HCT116 (cell line): ENCODE measurements around the gene CCDC107. TPM values are rescaled to one million over a fixed set of nuclear protein-coding genes. Genes with fewer than 3 reads are reported as not detected.

Source experiments
- ATAC-seq: fragments of 200-7000 bp; cut with Tn5 transposase; 2 replicates; pipeline ENCODE4 v1.9.1; 2020; ENCODE audit warnings: mild to moderate bottlenecking, moderate library complexity
- BruUV-seq: library from RNA; stranded (reverse); fragments of 400-500 nt; replicated peaks from 2 replicates; lab custom pipeline; 2021; lab: Mats Ljungman, UMichigan
- CTCF ChIA-PET: fragments of 300-600 bp; sonication (Branson Sonifier 250); formaldehyde crosslinking; loops from one replicate; lab custom pipeline; 2021; ENCODE audit warnings: antibody characterized with exemption; lab: Charles Lee
- POLR2A ChIA-PET: fragments of 300-600, 350-600 bp; sonication (Branson Sonifier 250); formaldehyde crosslinking; loops from one replicate; lab custom pipeline; 2021; ENCODE audit warnings: antibody characterized with exemption; lab: Charles Lee
- RAD21 ChIA-PET, 2 experiments: fragments of 300-600 bp; sonication (Branson Sonifier 250); formaldehyde crosslinking; loops; one replicate each; lab custom pipeline; 2023; ENCODE audit warnings: low total read pairs in 2 of 2; ENCODE audit not compliant: uncharacterized antibody in 2 of 2, unreplicated experiment in 2 of 2, low non-redundant PET in 1 of 2; lab: Charles Lee
- DNase-seq: peaks from one replicate; pipeline ENCODE4 v3.0.0-alpha.2; 2010; ENCODE audit warnings: low read depth, low spot score
- H2AFZ ChIP-seq: fragments of 200-600 bp; shearing (Covaris generic), sonication (generic); 2 replicates; pipeline ENCODE4 v1.6.1; 2017; ENCODE audit warnings: low read depth, mixed run types, mixed read lengths, antibody characterized with exemption, low read length; ENCODE audit not compliant: poor library complexity, severe bottlenecking
- H3K27ac ChIP-seq: 2 replicates; pipeline ENCODE4 v1.5.1; 2012; ENCODE audit warnings: low read depth, low read length
- H3K27me3 ChIP-seq: fragments of 200-600 bp; sonication (generic); 2 replicates; pipeline ENCODE4 v1.6.1; 2016; ENCODE audit warnings: mixed run types, low read length, mixed read lengths; ENCODE audit not compliant: insufficient read depth
- H3K36me3 ChIP-seq, 2 experiments: fragments of 200-500 bp in 1 of 2; fragments of 200-600 bp in 1 of 2; sonication (Bioruptor generic) in 1 of 2; sonication (generic) in 1 of 2; 2 replicates each; pipeline versions ENCODE4 v1.5.1 to v1.6.1; 2014 to 2016; ENCODE audit warnings: low read length in 2 of 2, inconsistent platforms in 1 of 2, mixed read lengths in 1 of 2, mixed run types in 1 of 2; ENCODE audit not compliant: insufficient read depth in 2 of 2, control insufficient read depth in 1 of 2
- H3K4me1 ChIP-seq, 2 experiments: fragments of 200-600 bp in 1 of 2; sonication (generic) in 1 of 2; 2 replicates each; pipeline versions ENCODE4 v1.5.1 to v1.6.1; 2012 to 2017; ENCODE audit warnings: low read length in 2 of 2, inconsistent platforms in 1 of 2, mild to moderate bottlenecking in 1 of 2, mixed read lengths in 1 of 2, mixed run types in 1 of 2, moderate library complexity in 1 of 2; ENCODE audit not compliant: insufficient read depth in 2 of 2, control insufficient read depth in 1 of 2
- H3K4me2 ChIP-seq: fragments of 200-600 bp; sonication (generic); 2 replicates; pipeline ENCODE4 v1.6.1; 2017; ENCODE audit warnings: mixed run types, low read length, mixed read lengths
- H3K4me3 ChIP-seq, 2 experiments: fragments of 200-600 bp in 1 of 2; sonication (generic) in 1 of 2; replicated peaks in 1 of 2; 2 replicates each; pipeline ENCODE4 v1.5.1; 2011 to 2016; ENCODE audit warnings: low read length in 2 of 2, control low read depth in 1 of 2, low read depth in 1 of 2, mild to moderate bottlenecking in 1 of 2, mixed read lengths in 1 of 2, mixed run types in 1 of 2
- H3K79me2 ChIP-seq: fragments of 200-600 bp; sonication (generic); 2 replicates; pipeline ENCODE4 v1.6.1; 2017; ENCODE audit warnings: mild to moderate bottlenecking, mixed run types, low read length, moderate library complexity, mixed read lengths; ENCODE audit not compliant: insufficient read depth
- H3K9ac ChIP-seq: fragments of 200-600 bp; sonication (generic); 2 replicates; pipeline ENCODE4 v1.6.1; 2016; ENCODE audit warnings: low read length, mixed read lengths
- H3K9me2 ChIP-seq: fragments of 200-600 bp; sonication (generic), shearing (Covaris generic); 2 replicates; pipeline ENCODE4 v1.6.1; 2017; ENCODE audit warnings: mixed run types, mild to moderate bottlenecking, moderate library complexity; ENCODE audit not compliant: insufficient read depth
- H3K9me3 ChIP-seq, 2 experiments: fragments of 200-500 bp in 1 of 2; fragments of 200-600 bp in 1 of 2; sonication (Bioruptor generic) in 1 of 2; sonication (generic) in 1 of 2; 2 replicates each; pipeline ENCODE4 v1.6.1; 2014 to 2017; ENCODE audit warnings: low read length in 2 of 2, mixed read lengths in 2 of 2, inconsistent platforms in 1 of 2, low read depth in 1 of 2, mild to moderate bottlenecking in 1 of 2, mixed run types in 1 of 2, moderate library complexity in 1 of 2; ENCODE audit not compliant: control insufficient read depth in 1 of 2, insufficient read depth in 1 of 2
- H4K20me1 ChIP-seq: fragments of 200-600 bp; sonication (generic), shearing (Covaris generic); 2 replicates; pipeline ENCODE4 v1.6.1; 2017; ENCODE audit warnings: mixed run types, mild to moderate bottlenecking, moderate library complexity; ENCODE audit not compliant: insufficient read depth
- ATF3 ChIP-seq: IDR thresholded peaks from 2 replicates; pipeline ENCODE4 v1.6.1; 2012
- ELF1 ChIP-seq: IDR thresholded peaks from 2 replicates; pipeline ENCODE4 v1.6.1; 2012; ENCODE audit warnings: low read depth, borderline replicate concordance
- EZH2 ChIP-seq: fragments of 200-600 bp; sonication (generic); IDR thresholded peaks from 2 replicates; pipeline ENCODE4 v1.6.1; 2017; ENCODE audit warnings: antibody characterized with exemption, mixed run types
- EZH2phosphoT487 ChIP-seq: fragments of 200-600 bp; IDR thresholded peaks from 2 replicates; pipeline ENCODE4 v1.6.1; 2018; ENCODE audit warnings: antibody characterized with exemption, borderline replicate concordance
- JUND ChIP-seq: IDR thresholded peaks from 2 replicates; pipeline ENCODE4 v1.6.1; 2012
- REST ChIP-seq: IDR thresholded peaks from 2 replicates; pipeline ENCODE4 v1.6.1; 2012; ENCODE audit warnings: low read depth
- YY1 ChIP-seq: IDR thresholded peaks from 2 replicates; pipeline ENCODE4 v1.6.1; 2011; ENCODE audit warnings: low read length, low read depth, moderate library complexity, mild to moderate bottlenecking; ENCODE audit not compliant: insufficient replicate concordance; ENCODE audit errors: extremely low read depth
- ZBTB33 ChIP-seq: IDR thresholded peaks from 2 replicates; pipeline ENCODE4 v1.6.1; 2011; ENCODE audit warnings: mild to moderate bottlenecking, low read length, moderate library complexity; ENCODE audit not compliant: insufficient replicate concordance; ENCODE audit errors: extremely low read depth
- intact Hi-C: fragments of 100-400 bp; cut with micrococcal nuclease; formaldehyde crosslinking; loops from 2 replicates; pipeline ENCODE4 v1.10.0; 2022
- total RNA-seq: library from RNA; stranded (reverse); gene quantifications from one replicate; pipeline ENCODE4 v1.2.1, GENCODE V29; 2021; ENCODE audit not compliant: unreplicated experiment

Gene CCDC107
- total RNA-seq, 1 experiment from 2014 or later, result 11.1 TPM

GRCh38 chr9:35665471-35665818 is 7.4 kb downstream of the CCDC107 start:
- ChIA-PET CTCF (interaction anchor here (1.0 to 2.0 kb wide), 3 partner anchors 31 to 67 kb away, joined by 4 to 11 read pairs (median 6); partner anchors contain the start of genes CREB3 and TLN1), POLR2A (interaction anchor here (1.1 to 3.0 kb wide), 2 partner anchors 18 to 24 kb away, joined by 4 to 16 read pairs; partner anchors contain the start of gene TPM2), RAD21 (no interaction called here)
- Histone ChIP-seq H3K36me3 (peaks cover 5 to 23% of the 10 kb centered on the region in 2 experiments; a peak in 3 of 4 replicates), H3K27me3 (no peaks in the 10 kb centered on the region), H3K4me3 (peak overlapping the region; percentile 91 to 93), H3K9ac (peak overlapping the region; percentile 96), H3K4me1 (peaks cover 27 to 64% of the 10 kb centered on the region in 2 experiments; a peak in 3 of 4 replicates), H4K20me1 (no peaks in the 10 kb centered on the region), H3K9me2 (no peaks in the 10 kb centered on the region), H2AFZ (no peak overlapping the region), H3K79me2 (peaks cover 28% of the 10 kb centered on the region; the same call in 1 of the 2 replicates), H3K9me3 (no peaks in the 10 kb centered on the region), H3K27ac (peak overlapping the region; percentile 88), H3K4me2 (peak overlapping the region; percentile 87)
- ATAC-seq, result no peak
- intact Hi-C loops, result no loop called here
- TF ChIP-seq ATF3, result no peak
- TF ChIP-seq EZH2phosphoT487, result no peak
- no peak for TF ChIP-seq JUND
- TF ChIP-seq EZH2, result no peak
- TF ChIP-seq REST, result no peak
- TF ChIP-seq ELF1, result no peak
- TF ChIP-seq YY1, result no peak
- no peak for TF ChIP-seq ZBTB33
- TSS peak; percentile 56 for BruUV-seq
- DNase-seq, result no peak
